ENCODE data around the gene NEUROD6.

- TF ChIP-seq CTCF (IDR thresholded peaks at IDR 0.05) (no peak), EP300 (IDR thresholded peaks at IDR 0.05) (no peak)
Measured at GRCh38 chr7:31326416-31326815, 14.1 kb downstream of the NEUROD6 start.

Data from tibial nerve (tissue), 4 donors.